Fibroblast of the conjunctiva (primary cell): ENCODE results near the gene TMEM170A.
"Not testable (repeated sequence)": the region's sequence is repeated elsewhere in the genome, so short reads cannot be mapped to it uniquely, and the experiment has no call there.

Experiments
- DNase-seq: peaks from one replicate; pipeline ENCODE4 v3.0.0-alpha.2; 2010; ENCODE audit warnings: low read depth

TMEM170A gene

GRCh38 chr16:75464122-75464918 lies at the start of gene TMEM170A:
TMEM170A (minus strand) TSS chr16:75464689; CDS start chr16:75464600, 89 bp downstream.
- peak; percentile 99 for DNase-seq

DNA sequence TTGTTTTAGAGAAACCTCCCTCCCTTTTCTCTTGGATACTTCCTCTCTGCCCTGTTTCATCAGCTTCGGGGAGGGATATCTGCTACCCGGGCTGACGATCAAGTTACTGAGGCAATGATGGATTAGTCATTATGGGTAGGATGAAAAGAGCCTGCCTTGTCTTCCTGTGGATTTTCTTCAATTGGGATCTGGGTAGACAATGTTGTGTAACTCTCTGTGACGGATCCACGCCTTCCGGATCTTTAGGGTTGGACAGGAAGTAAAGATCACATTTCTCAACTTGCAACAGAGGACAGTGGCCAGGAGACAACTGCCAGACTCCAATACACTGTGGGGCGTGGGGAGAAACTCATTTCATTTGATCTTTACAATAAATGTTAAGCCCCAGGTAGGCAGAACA lies 42.1 kb upstream of the TMEM170A start:
- DNase-seq = peak; percentile 79

DNA sequence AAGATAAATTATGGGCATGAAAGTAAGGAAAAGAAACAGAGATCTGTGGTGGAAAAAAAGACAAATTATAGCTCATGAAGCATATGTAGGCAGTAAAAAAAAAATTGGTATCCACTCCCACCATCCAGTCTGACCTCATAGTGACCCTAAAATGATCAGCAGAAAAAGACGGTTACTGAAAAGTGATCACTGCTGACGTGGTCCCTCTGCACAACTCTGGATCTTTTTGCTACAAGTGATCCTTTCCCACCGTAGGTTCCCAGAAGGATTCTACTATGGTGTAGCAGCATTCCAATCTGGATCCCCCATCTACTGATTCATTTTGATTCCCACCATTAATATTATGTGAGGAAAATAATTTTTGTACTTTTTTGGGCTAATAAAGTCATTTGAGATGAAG lies 41.6 kb upstream of the TMEM170A start:
- DNase-seq = no peak

DNA sequence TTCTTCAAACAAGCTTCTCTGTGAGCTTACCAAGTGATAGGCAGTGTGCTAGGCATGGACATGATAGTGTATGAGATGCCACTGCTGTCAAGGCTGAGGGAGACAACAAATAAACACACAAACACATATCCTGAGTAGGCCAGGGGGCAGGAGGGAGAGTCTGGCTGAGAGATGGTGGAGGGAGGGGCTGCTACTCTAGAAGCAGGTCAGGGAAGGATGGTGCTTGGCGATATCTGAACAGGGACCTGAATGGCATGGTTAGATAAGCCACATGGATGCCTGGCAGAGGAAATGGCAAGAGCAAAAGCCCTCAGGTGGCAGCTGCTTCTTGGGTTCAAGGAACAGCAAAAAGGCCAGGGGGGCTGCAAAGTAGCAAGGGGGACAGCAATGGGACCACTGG lies 39.3 kb upstream of the TMEM170A start:
- no peak for DNase-seq

DNA sequence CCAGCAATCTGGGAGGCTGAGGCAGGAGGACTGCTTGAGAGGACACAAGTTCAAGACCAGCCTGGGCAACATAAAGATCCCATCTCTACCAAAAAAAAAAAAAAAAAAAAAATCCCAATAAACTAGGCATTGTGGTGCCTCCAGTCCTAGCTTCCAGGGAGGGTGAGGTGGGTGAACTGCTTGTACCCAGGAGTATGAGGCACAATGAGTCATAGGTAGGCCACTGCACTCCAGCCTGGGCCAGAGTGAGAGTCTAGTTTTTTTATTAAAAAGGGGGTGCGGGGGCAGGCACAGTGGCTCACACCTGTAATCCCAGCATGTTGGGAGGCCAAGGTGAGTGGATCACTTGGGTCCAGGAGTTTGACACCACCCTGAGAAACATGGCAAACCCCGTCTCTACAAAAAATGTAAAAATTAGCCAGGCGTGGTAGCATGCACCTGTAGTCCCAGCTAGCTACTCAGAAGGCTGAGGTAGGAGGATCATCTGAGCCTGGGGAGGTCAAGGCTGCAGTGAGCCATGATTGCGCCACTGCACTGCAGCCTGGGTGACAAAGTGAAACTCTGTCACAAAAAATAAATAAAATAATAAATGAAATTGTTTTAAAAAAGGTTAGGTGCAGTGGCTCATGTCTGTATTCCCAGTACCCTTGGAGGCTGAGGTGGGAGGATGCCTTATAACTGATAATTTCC lies 38.6 kb upstream of the TMEM170A start:
- DNase-seq = no peak

DNA sequence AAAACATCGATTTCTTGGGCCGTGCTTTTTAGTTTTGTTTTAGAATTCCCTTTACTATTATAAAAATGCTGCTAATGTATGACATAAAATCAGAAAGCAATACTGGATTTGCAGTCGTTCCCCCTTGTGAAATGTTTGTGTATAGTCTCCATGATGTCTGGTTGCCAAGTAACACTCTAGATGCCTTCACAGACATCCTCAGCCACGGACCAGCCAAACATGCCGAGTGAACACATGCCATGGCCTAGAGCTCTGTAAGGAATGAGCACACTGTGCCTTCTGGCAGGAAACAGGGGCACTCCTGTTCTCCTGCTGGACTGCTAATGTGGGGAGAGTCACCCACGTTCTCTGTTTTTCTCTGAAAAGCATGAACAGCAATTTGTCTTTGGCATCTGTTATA lies 37.3 kb upstream of the TMEM170A start:
- DNase-seq = peak; percentile 54

GRCh38 chr16:75501359-75501758 lies 36.9 kb upstream of the TMEM170A start:
- no peak for DNase-seq

- not testable (repeated sequence) for DNase-seq
These were observed 34.3 kb upstream of the TMEM170A start for GRCh38 chr16:75498605-75499322.

DNA sequence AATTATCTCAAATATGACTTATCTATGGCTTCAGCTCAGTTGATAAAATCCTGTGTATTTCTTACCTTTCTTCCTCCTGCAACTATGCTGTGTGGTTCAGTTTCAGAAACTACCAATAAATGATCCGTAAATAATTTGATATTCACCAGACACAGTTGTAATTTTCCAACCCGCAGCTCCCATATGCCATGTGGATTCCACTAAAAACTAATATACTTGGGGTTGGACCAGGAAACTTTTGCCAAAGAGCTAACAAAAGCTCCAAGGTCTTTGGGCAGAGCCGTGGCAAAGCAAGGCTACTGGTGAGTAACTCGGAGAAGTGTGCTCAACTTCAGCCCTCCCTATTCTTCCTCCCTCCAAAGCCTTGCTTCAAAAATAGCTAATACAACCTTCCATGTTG lies 33.1 kb upstream of the TMEM170A start:
- DNase-seq = no peak

DNA sequence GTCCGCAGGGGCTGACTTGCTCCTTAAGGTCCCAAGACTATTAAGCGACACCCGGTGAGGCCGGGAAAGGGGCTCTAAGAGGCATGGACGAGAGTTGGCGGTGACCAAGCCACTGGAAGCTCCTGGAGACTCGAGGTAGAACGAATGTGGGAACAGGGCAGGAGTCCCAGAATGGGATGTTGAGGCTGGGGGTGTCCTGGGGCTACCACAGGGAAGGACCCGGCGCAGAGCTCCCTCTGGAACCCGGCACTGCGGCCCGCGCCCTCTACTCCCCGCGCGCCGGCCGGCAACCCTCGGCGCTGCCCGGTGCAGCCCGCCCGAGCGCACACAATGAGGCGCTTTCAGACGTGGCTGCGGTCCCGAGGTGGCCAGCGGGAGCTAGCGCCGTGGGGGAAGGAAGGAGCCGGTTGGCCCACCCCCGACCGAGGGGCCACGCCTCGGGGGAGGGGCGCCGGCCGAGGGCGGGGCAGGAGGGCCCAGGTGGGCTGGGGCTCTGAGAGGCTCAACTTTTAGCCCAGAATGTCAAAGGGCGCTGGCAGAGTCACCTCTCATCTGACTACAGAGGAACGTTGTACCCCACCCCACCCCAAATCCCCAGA lies 30.7 kb upstream of the TMEM170A start, which contains the start of gene CHST6:
Gene CHST6, minus strand, starts transcription at position 366 of the 599 bp plus-strand sequence. CDS start 15,613 bp downstream, outside the sequence.
- no peak for DNase-seq

DNA sequence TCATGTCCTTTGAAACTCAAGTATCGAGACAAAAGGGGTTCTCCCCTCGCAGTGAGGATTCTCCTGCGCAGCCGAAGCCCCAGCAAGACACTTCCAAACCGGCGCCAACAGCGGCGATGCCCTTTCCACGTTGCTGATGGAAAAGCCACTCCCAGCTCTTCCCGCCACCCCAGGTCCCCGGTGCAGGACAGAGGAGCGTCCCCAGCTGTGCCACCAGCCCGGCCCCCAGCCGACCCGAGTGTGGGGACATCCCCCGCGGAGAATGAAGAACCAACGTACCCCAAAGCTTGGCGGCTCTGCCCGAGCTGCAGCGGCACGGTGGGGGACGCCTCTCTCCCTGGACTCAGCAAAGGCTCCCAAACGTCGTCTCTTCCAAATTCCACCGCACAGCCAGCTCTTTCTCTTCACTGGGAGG lies 30.2 kb upstream of the TMEM170A start:
- DNase-seq = no peak

GRCh38 chr16:75494184-75494583 lies 29.7 kb upstream of the TMEM170A start:
- DNase-seq = no peak

GRCh38 chr16:75491876-75492275 lies 27.4 kb upstream of the TMEM170A start:
- no peak for DNase-seq

- DNase-seq = no peak
These were observed 23.8 kb upstream of the TMEM170A start for GRCh38 chr16:75488322-75488721.

DNA sequence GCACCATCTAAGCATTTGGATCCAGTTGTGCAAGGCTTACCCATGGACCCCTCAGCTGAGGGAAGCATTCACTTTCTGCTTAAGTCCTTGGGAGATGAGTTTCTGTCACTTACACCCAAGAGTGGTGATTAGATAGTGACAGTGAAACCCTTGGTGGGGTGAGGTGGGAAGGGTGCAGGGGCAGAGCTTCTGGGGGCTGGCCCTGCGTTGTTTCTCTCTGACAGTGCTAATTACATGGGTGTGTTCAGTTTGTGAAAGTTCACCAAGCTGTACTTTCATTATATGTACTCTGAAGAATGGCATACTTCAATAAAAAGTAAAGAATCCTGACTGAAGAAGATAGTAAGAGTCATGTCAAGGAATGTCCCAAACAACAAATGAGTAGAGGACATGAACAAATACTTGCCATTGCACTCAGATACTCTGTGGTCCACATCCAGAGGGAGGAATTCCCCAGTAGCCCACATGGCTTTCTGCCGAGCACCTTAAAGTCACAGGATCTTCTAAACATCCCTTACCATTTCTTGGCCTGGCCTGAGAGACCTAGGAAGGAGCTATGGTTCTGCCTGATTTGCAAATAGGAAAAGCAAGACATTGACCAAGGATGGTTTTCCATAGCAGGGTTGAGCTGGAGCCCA lies 22.3 kb upstream of the TMEM170A start:
- no peak for DNase-seq

DNA sequence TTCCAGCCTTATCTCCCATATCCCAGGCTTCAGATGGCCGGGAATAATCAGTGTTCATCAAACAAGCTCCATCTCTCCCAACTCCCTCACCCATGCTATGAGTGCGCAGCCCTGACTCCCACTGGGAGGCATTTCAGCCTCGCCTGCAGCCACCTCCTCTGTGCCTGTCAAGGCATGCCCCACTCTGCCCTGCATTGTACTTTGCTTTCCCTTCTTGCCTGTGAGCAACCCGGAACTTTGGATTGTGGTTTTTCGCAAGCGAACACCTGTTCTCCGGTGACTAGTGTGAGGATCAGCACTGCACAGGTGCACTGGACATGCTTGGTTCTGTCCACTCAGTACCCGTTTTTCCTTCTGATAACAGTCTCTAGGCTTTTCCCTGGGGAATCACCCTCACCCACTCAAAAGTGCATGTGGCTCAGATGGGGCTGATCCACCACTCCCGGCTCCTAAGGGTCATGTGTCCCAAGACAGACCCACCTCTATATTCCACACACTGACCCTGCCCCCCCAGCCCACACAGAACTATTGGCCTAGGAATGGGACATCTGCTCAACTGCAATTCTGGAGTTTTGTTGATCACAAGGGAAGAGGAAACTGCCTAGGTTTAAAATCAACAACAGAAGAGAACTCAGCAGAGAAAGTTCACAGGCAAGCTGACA lies 21.7 kb upstream of the TMEM170A start:
- no peak for DNase-seq

DNA sequence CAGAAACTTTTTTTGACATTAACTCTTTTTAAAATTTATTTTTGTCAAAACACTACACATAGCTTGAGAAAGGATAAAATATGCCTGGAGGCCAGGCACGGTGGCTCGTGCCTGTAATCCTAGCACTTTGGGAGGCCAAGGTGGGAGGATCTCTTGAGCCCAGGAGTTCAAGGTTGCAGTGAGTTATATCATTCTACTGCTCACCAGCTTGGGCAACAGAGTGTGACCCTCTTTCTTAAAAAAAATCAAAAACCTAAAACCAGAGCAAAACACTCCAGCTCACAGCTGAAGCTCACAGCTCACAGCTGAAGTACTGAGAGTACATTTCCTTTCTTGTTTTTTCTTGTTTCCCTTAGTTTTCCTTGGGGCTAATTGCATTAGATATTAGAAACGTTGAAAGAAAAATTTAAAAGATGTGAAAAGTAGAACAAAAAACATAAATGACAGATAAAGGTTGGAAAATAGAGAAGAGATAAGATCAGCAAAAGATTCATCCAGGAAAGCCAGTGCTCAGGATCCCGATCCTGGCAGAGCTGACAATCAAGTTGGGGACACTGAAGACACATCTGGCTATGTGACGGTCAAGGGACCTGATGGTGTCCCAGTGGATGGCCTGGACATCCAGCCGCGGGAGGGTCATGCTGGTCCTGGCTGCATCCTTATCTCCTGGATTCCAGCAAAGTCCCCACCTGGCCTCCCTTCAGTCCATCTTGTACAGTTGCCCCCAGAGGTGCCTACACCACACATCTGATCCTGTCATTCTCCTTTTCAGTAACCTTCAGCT lies 20.9 kb upstream of the TMEM170A start:
- DNase-seq = no peak

- DNase-seq = no peak
These were observed 18.7 kb upstream of the TMEM170A start for GRCh38 chr16:75483222-75483621.

GRCh38 chr16:75482434-75483205 lies 18.1 kb upstream of the TMEM170A start:
- DNase-seq = no peak

DNA sequence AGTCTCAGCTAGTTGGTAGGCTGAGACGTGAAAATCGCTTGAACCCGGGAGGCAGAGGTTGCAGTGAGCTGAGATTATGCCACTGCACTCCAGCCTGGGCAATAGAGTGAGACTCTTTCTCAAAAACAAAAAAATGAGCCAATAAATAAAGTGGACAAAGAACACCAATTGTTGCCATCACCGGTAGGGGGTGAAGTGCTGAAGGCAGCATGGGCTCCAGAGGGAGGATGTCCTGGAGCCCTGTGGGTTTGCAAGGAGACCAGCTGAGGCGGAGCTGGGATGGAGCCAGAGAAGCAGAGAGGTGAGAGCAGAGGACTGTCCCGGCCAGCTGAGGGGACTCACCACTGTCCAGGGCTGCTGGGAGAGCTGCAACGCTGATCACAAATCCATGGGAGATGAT lies 17.0 kb upstream of the TMEM170A start:
- no peak for DNase-seq
